ENCODE results near the gene KRTAP10-10.
"Not testable (repeated sequence)": the region's sequence is repeated elsewhere in the genome, so short reads cannot be mapped to it uniquely, and the experiment has no call there.

KRTAP10-10 gene

DNA sequence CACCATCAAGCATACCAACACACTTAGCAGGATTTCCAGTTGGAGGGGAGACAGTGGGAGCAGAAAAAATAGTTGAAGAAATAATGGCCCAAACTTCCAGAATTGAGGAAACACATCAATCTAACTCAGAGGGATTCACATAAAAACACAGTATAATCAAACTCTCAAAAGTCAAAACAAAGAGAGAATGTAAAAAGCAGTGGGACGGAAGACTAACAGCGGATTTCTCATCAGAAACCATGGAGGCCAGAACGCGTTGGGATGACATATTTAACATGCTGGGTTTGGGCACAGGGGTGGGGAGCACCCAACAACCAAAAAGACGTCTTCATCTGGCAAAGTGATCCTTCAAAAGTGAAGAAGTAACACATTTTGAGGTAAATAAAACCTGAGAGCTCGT is 17.3 kb upstream of the KRTAP10-10 start:
- H3K4me3 ChIP-seq (ENCODE audit: low read depth, low read length): no peak overlapping the region
- TF ChIP-seq, protein P1, sequence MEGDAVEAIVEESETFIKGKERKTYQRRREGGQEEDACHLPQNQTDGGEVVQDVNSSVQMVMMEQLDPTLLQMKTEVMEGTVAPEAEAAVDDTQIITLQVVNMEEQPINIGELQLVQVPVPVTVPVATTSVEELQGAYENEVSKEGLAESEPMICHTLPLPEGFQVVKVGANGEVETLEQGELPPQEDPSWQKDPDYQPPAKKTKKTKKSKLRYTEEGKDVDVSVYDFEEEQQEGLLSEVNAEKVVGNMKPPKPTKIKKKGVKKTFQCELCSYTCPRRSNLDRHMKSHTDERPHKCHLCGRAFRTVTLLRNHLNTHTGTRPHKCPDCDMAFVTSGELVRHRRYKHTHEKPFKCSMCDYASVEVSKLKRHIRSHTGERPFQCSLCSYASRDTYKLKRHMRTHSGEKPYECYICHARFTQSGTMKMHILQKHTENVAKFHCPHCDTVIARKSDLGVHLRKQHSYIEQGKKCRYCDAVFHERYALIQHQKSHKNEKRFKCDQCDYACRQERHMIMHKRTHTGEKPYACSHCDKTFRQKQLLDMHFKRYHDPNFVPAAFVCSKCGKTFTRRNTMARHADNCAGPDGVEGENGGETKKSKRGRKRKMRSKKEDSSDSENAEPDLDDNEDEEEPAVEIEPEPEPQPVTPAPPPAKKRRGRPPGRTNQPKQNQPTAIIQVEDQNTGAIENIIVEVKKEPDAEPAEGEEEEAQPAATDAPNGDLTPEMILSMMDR (IDR thresholded peaks at IDR 0.05; ENCODE audit: low read depth, low read length, missing control alignments): no peak
- DNase-seq (ENCODE audit: low read depth): no peak

GRCh38 chr21:44623575-44623974 is 13.6 kb upstream of the KRTAP10-10 start:
- TF ChIP-seq, protein P1 (IDR thresholded peaks at IDR 0.05; ENCODE audit: low read depth, low read length, missing control alignments): no peak
- no peak overlapping the region for H3K4me3 ChIP-seq (ENCODE audit: low read depth, low read length)
- no peak for DNase-seq (ENCODE audit: low read depth)

DNA sequence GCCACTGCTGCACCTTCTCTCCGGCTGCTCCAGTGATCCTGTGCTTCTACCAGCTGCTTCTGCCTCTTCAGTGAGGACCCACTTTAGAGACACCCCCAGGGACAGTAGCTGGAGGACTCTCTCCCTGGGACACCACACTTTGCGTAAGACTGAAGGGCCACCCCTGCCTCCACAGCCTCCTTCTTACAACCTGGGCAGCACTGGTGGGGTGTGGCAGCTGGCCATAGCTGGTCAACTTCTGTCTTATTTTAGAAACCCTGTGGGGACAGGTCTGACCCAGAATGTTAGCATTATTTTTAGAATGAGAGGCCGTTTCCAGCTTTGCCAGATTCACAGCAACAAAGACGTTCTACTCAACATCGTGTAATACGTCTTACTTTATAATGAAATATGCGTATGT is 11.4 kb upstream of the KRTAP10-10 start:
- TF ChIP-seq, protein P1 (IDR thresholded peaks at IDR 0.05; ENCODE audit: low read depth, low read length, missing control alignments): no peak

DNA sequence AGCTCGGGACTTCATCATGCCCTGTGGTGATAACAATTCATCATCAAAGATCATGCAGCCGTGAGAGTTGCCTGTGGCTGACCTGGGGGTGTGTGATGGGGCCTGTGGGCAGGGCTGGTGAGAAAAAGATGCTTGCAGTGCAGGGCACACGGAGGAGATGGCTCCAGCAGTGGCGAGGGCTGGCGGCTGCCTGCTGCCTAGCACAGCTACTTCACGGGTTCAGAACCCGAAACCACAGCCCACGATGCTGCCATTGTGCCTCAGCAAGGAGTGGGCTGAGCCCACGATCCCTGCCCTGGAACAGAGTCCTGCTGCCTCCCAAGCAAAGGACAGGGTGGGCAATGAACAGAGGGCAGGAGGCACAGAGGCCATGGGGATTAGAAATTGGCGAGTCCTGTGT is 10.9 kb upstream of the KRTAP10-10 start:
- H3K4me3 ChIP-seq (ENCODE audit: low read depth, low read length): no peak overlapping the region
- no peak for DNase-seq (ENCODE audit: low read depth)
- TF ChIP-seq, protein P1 (IDR thresholded peaks at IDR 0.05; ENCODE audit: low read depth, low read length, missing control alignments): no peak

More for the DNA sequence above, 11.4 kb upstream of the KRTAP10-10 start:
- no peak for DNase-seq (ENCODE audit: low read depth)
- H3K4me3 ChIP-seq (ENCODE audit: low read depth, low read length): no peak overlapping the region

DNA sequence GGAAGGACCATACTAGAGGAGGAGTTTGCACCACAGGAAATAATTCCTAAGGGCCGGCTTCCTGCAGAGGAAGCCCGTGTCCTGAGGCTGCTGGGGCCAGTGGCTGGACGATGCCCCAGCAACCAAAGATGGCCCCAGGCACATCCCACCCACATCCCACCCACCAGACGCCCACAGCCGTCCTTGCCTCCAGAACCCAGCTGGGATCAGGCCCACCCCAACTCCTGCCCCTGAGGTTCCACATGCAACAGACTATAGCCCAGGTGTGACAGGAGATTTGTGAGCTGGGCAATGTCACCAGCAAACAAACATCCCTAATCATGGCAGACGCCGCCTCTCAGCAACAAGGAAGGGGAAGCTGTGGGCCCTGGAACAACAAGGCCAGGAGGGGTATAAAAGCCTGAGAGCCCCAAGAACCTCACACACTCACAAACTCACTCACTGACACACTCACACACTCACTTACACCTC is 10.4 kb upstream of the KRTAP10-10 start, which contains the start of gene KRTAP10-9:
KRTAP10-9 (plus strand) TSS at position 421 of the 471 bp plus-strand sequence. CDS start 79 bp downstream, outside the sequence.
- no peak for DNase-seq (ENCODE audit: low read depth)
- TF ChIP-seq, protein P1 (IDR thresholded peaks at IDR 0.05; ENCODE audit: low read depth, low read length, missing control alignments): no peak
- no peak within 1 kb of the TSS for H3K4me3 ChIP-seq (ENCODE audit: low read depth, low read length)

GRCh38 chr21:44627181-44627822 is 9.9 kb upstream of the KRTAP10-10 start:
- DNase-seq (ENCODE audit: low read depth); H3K4me3 ChIP-seq (ENCODE audit: low read depth, low read length): not testable (repeated sequence)

- not testable (repeated sequence) for H3K4me3 ChIP-seq (ENCODE audit: low read depth, low read length)
Observed at GRCh38 chr21:44627831-44628233, 9.3 kb upstream of the KRTAP10-10 start.

DNA sequence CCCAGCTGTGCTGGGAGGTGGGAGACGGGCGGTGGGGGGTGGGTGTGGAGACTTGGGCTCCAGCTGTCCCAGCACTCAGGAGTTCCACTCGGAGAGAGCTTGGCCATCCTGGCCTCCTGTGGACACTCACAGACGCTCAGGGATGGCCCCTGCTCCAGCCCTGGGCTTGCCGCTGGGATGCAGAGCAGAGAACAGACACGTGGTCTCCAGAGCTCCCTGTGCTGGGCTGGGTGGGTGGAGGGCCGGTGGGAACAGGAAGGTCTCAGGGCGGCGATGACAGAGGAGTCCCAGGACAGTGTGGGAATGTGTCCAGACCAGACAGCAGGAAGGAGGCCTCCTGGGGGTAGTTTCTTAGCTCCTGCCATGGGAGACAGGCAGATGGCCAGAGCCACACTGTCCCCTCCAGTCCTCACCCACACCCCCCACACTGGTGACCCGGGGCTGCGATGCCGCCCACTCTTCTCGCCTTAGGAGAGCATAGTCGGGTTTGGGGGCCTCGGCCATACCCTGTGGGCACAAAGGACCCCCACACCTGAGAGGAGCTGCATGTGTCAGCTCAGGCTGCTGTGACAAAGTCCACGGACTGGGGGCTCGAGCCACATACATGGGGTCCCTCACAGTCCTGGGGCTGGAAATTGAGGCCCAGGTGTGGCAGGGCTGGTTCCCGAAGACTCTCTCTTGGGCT is 8.3 kb upstream of the KRTAP10-10 start:
- H3K4me3 ChIP-seq (ENCODE audit: low read depth, low read length): no peak overlapping the region
- TF ChIP-seq, protein P1 (IDR thresholded peaks at IDR 0.05; ENCODE audit: low read depth, low read length, missing control alignments): no peak
- DNase-seq (ENCODE audit: low read depth): no peak

More at GRCh38 chr21:44627831-44628233, 9.3 kb upstream of the KRTAP10-10 start:
- not testable (repeated sequence) for DNase-seq (ENCODE audit: low read depth)
